Fibroblast of the aortic adventitia (primary cell): Measurements from ENCODE around the gene WHRN. TPM values are rescaled to one million over a fixed set of nuclear protein-coding genes. Genes with fewer than 3 reads are reported as not detected.
A peak's percentile ranks its signal among the peaks of the same experiment; 100 is the strongest.

Source experiments
- DNase-seq: peaks from one replicate; pipeline ENCODE4 v3.0.0-alpha.2; 2010; ENCODE audit warnings: low read depth
- H3K4me3 ChIP-seq: 2 replicates; pipeline ENCODE4 v1.5.1; 2011; ENCODE audit warnings: low read depth, mild to moderate bottlenecking, control low read depth, low read length, moderate library complexity
- CTCF ChIP-seq: IDR thresholded peaks from 2 replicates; pipeline ENCODE4 v1.5.1; 2011; ENCODE audit warnings: mild to moderate bottlenecking, low read length, control low read depth, inconsistent platforms; ENCODE audit not compliant: insufficient read depth
- total RNA-seq: library from RNA; depleted of rRNA; stranded (reverse); fragments of >200 nt; gene quantifications from 2 replicates; pipeline ENCODE4 v1.2.3, GENCODE V29; 2012; ENCODE audit warnings: low replicate concordance

The WHRN gene
- total RNA-seq, 1 donor = 2.1 TPM

GRCh38 chr9:114493521-114494184, 11.6 kb downstream of the WHRN start:
- no peak overlapping the region for H3K4me3 ChIP-seq
- DNase-seq = no peak
- TF ChIP-seq CTCF = no peak

- TF ChIP-seq CTCF = no peak
Observed at GRCh38 chr9:114492991-114493390, 12.3 kb downstream of the WHRN start.

DNA sequence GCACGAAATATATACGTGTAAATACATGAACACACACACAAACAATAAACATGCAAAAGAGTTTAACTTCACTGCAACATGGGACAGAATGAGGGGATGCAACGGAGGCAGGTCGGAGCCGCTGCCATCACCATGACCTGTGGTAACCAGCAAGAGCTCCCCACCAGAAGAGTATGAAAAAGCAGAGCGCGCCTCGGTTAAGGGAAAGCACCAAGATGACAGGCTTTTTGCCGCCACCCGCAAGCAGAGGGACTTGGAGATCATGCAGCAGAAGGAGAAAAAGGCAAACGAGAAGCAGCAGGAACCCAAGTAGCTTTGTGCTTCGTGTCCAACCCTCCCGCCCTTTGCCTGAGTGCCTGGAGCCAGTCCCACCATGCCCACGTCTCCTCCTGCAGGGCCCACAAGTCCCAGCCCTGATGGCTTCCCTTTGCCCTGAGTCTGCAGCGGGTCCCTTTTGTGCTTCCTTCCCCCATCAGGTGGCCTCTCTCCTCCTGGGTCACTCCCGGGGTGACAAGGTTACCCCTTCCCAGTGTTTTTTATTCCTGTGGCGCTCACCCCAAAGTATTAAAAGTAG, 13.8 kb downstream of the WHRN start:
- no peak for DNase-seq
- no peak overlapping the region for H3K4me3 ChIP-seq
- no peak for TF ChIP-seq CTCF

More at GRCh38 chr9:114492991-114493390, 12.3 kb downstream of the WHRN start:
- no peak for DNase-seq
- no peak overlapping the region for H3K4me3 ChIP-seq

DNA sequence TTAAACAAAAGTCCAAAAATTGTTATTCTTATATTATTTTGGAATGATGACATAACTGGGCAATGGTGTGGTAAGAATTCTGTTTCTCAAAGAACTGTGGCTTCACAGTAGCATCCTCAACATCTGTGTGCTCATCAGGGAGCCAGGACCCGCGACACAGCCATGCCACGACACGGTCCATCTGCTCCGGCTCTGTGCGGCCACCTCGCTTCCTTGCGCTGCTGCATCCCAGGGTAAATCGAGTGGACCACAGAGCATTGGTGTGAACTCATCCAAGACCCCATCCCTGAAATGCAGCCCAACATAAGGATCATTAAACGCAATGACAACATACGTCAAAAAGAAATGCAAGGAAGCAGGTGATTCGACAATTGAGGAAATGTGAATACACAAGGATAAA, 15.3 kb downstream of the WHRN start:
- TF ChIP-seq CTCF = no peak
- no peak overlapping the region for H3K4me3 ChIP-seq
- DNase-seq = no peak

DNA sequence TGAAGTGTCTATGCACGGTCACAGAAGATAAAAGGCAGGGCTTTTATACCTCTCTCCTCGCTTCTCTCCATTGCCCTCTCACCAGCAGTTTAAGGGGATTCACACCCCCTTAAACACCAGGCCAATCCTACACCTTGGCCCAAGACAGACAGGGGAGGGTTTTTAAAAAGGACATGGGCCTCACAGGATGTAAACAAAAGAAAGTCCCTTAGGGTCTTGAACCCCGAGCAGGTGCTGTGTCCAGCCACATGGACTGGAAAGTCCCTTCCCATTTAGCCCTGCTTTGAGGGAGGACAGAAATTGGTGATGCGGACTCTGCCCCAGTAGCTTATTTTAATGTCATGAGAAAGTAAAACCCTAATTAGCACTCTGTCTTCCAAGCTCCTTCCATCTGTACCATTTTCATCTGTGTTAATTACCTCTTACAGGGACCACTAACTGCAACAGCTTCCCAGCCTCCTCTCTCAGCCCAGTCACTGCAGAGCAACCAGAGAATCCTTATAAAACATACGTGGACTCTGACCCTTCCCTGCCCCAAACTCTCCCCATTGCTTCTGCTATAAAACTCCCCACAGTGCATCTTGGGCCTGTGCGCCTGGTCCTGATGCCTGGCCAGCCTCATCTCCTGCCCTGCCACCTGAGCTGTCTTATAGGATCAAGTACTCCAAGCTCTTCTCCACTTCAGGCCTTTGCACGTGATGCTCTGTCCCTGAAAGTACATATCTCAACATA, 16.7 kb downstream of the WHRN start:
- H3K4me3 ChIP-seq = no peak overlapping the region
- no peak for TF ChIP-seq CTCF
- DNase-seq = no peak

DNA sequence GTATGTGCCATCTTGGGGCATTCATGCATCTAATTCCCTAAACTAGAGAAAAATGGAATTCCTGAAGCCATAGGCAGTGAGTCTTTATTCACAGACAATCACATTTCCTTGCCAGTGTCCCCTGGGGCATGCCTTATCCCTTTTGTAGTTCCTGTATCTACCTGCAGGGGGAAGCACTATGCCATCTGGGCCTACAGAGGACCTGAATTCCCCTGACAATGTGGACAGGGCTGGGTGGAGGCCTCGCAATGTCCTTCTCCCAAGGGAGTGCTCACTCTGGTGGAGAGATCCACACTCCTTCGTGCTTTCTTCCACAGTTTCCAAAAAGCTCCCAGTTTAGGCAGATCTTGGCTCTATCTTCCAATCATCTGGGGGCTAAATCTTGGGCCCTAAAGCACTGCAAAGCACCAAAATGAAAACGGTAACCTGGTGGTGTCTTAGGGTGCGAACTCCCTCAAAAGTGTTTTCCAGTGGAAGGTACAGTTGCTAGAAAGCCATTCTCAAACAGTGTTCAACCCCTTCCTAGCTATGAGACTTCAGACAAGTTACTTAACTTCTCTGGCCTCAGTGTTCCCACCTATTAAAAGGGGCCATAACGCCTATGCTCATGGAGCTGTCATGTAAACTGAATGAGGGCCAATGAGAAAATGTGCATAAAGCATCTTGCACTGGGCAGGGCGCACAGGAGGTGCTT, 17.5 kb downstream of the WHRN start:
- TF ChIP-seq CTCF = peak; percentile 86
- peak; percentile 70 for DNase-seq
- no peak overlapping the region for H3K4me3 ChIP-seq
